Measurements from ENCODE around the gene DESI2.

Gene DESI2

DNA sequence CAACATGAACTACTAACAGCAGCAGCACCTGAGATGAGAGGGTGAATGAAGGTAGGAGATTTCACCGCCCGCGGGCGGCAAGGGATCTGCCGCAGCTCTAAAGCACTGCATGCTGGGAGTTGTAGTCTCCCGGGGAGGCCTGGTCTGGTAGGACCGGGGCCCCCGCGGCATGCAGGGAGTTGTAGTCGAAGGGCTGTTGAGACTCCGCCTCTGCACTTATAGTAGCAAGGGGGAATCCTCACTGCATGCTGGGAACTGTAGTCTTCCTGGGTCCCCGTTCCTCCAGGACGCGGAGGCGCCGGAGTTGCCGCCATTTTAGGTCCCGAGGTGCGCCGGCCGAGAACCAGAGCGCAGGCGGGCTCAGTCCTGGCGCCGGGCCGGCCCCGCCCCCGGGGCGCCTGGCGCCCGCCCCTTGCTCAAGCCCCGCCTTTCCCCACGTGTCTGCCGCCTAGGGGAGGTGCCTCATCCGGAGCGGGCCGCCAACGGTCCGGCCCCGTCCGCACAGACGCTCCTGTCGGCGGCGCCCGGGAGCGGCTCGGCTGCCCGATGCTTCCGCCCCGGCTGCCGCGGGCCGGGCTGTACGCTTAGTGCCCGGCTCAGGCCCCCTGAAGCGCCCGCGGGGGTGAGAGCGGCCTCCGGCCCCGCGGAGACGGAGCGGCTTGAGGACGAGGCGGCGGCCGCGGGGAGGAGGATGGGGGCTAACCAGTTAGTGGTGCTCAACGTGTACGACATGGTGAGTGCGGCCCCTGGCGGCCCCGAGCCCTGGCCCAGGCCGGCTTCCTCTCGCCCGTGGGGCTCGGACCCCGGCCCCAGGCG is at the start of gene DESI2:
Gene DESI2 (plus strand): TSS at position 504 of the 816 bp plus-strand sequence. CDS start 188 bp downstream, at position 692.
- peak; percentile 99 for DNase-seq (ENCODE audit: low read depth)

DNA sequence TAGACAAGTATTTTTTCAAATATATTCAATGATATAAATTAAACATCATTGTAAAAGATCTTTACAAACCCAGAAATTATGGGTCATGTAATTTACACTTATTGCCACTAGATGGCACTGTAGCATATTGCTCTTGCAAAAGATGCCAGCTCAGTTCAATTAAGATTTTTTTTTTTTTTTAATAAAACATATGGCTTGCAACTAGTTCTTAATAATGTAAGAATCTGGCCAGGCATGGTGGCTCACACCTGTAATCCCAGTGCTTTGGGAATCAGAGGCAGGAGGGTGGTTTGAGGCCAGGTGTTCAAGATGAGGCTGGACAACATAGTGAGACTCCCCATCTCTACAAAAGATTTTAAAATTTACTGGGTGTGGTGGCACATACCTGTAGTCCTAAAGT is 49.4 kb upstream of the DESI2 start:
- DNase-seq (ENCODE audit: low read depth) = no peak

DNA sequence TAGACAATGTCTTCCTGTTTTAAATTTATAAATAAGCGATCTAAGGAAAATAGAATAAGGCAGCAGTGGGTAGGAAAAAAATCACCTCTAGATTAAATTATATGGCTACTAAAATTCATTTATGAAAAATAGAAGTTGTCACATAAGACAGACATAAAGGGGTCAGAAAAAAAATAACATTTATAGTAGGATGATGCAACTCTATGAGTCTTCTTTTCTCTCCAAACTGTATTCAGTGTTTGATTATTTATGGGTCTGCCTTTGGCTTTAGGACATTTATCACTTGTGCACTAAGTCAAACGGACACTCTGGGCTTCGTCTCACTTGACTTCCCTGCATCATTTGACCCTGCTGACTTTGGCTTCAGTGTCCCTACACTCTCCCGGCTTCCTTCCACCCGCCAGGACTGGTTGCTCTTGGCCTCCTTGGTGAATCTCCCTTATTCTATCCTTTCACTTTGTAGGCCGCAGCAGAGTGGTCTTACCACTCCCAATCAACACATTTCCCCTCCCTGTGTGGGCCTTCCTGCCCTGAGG is 47.0 kb upstream of the DESI2 start:
- no peak for DNase-seq (ENCODE audit: low read depth)

GRCh38 chr1:244614113-244614836 is 38.7 kb upstream of the DESI2 start:
- DNase-seq (ENCODE audit: low read depth) = no peak

GRCh38 chr1:244614879-244615278 is 38.0 kb upstream of the DESI2 start:
- no peak for DNase-seq (ENCODE audit: low read depth)

- no peak for DNase-seq (ENCODE audit: low read depth)
Observed at GRCh38 chr1:244615301-244615700, 37.6 kb upstream of the DESI2 start.

- DNase-seq (ENCODE audit: low read depth) = no peak
Observed at GRCh38 chr1:244626709-244627108, 26.2 kb upstream of the DESI2 start.

- no peak for DNase-seq (ENCODE audit: low read depth)
Observed at GRCh38 chr1:244628789-244629188, 24.1 kb upstream of the DESI2 start.

GRCh38 chr1:244633140-244633539 is 19.8 kb upstream of the DESI2 start:
- no peak for DNase-seq (ENCODE audit: low read depth)

- no peak for DNase-seq (ENCODE audit: low read depth)
Observed at GRCh38 chr1:244634546-244634945, 18.4 kb upstream of the DESI2 start.

DNA sequence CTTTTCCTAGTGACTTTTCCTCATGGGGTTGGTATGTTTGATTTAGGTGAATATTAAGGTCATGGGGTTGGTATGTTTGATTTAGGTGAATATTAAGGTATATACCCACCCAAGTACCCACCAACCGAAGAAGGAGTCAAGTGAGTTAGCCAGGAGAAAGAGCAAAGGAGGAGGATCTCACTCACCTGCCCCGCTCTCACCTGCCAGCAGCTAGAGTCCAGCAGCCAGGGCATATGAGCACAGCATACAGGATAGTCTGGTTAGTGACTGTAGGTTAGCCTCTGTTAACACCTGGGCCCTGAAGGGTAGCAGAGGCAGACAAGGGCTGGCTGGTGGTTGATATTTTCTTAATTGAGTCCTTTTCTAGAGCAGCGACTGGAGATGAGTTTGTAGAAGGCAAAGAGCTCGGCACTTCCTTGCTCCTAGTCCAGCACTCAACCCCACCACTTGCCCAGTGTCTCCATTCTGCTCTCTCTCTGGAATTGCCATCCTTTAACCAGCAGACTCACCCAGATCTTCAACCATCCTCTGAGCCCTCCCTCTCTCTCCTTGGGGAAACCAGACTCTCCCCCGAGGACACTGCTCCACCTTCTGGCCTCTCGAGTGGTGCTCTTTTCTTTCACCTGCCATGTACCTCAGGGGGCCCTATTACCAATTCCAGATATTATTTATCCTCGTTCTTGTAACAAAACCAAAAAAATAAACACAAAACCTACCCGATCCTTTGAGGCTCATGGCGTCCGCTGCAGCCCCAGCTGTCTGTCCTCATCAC is 16.3 kb upstream of the DESI2 start:
- DNase-seq (ENCODE audit: low read depth) = no peak

- no peak for DNase-seq (ENCODE audit: low read depth)
Observed at GRCh38 chr1:244639561-244639960, 13.4 kb upstream of the DESI2 start.

- no peak for DNase-seq (ENCODE audit: low read depth)
Observed at GRCh38 chr1:244640917-244641316, 12.0 kb upstream of the DESI2 start.

DNA sequence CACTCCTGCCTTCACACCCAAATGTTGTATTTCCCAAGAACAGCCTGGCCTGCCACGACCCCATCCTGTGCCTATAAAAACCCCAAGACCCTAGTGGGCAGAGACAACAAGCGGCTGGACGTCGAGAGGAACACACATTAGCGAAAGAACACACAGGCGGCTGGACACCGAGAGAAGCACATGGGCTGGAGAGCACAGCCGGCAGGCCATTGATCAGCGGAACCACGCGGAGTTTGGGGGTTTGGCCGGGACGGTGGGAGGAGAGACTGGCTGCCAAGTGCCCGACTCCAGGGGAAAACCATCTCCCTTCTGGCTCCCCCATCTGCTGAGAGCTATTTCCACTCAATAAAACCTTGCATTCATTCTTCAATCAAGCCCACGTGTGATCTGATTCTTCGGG is 10.4 kb upstream of the DESI2 start:
- no peak for DNase-seq (ENCODE audit: low read depth)

DNA sequence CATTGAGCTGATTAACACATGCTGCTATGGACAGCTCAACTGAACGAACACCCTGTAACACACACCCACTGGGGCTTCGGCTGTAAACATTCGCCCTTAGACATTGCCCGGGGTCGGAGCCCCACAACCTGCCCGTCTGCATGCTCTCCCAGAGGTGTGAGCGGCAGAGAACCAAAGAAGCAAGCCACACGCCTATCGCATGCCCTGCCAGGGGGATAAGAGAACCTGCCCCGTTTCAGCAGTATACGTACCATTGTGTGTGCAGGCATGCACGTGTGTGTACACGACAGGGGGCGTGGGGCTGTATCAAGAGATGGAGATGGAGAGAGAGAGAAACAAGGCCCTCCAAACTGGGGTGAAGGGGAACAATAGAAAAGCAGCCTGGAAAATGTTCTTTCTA is 9.9 kb upstream of the DESI2 start:
- no peak for DNase-seq (ENCODE audit: low read depth)

GRCh38 chr1:244645414-244645813 is 7.5 kb upstream of the DESI2 start:
- DNase-seq (ENCODE audit: low read depth) = no peak

DNA sequence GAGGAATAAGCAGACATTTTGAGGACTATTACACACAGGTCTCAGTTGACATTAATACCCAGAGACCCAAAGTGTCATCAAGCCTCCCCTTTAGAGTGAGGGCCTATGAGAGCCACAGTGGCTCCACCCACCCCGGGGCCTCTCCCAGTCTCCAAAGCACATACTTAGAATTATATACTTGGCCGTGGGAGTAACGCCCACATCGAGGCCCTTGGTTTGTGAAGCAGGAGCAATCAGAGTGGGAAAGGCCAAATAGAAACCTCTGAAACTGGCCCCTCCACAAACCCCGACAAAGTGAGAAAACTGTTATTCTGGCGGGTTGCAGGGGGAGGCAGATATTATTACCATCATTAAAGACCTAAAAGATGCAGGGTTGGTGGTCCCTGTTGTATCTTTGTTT is 7.0 kb upstream of the DESI2 start:
- DNase-seq (ENCODE audit: low read depth) = no peak

DNA sequence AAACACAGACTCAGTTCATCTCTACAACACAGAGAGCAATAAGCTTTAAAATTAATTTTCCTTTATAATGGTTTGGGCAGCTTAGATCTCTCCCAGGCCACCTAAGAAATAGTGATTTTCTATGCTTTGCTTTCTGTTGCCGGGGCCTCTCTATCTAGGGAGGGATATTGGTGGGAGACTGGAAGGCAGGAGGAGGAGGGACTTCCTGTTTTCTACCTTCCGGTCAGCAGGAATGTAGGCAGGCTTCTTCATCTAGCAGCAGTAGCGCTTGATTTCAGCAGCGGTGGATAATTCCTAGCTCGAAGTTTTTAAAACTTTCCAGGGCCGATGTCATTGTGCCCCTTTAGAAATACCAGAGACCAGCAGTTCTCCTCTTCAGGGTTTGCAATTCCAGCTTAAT is 5.1 kb upstream of the DESI2 start:
- DNase-seq (ENCODE audit: low read depth) = no peak

- DNase-seq (ENCODE audit: low read depth) = no peak
Observed at GRCh38 chr1:244651956-244652622, 837 bp upstream of the DESI2 start.

GRCh38 chr1:244653439-244654107 is 647 bp downstream of the DESI2 start:
- DNase-seq (ENCODE audit: low read depth) = no peak
